PC-9 (cell line): ENCODE data around the gene CLPSL2. TPM values are rescaled to one million over a fixed set of nuclear protein-coding genes. Genes with fewer than 3 reads are reported as not detected.

Source experiments
- Bru-seq: library from RNA; stranded (reverse); fragments of 400-500 nt; gene quantifications from one replicate; lab custom pipeline; 2021; lab: Mats Ljungman, UMichigan
- BruChase-seq, 2 experiments: library from RNA; stranded (reverse); fragments of 400-500 nt; gene quantifications; one replicate each; lab custom pipeline; 2021; lab: Mats Ljungman, UMichigan
- BruUV-seq: library from RNA; stranded (reverse); fragments of 400-500 nt; replicated peaks from 2 replicates; lab custom pipeline; 2021; lab: Mats Ljungman, UMichigan
- CTCF ChIA-PET: fragments of 300-600 bp; sonication (Branson Sonifier 250); formaldehyde crosslinking; loops from one replicate; lab custom pipeline; 2022; ENCODE audit warnings: antibody characterized with exemption; lab: Charles Lee
- POLR2A ChIA-PET: fragments of 300-600 bp; sonication (Branson Sonifier 250); formaldehyde crosslinking; loops from one replicate; lab custom pipeline; 2022; ENCODE audit warnings: antibody characterized with exemption; ENCODE audit not compliant: unreplicated experiment; lab: Charles Lee
- DNase-seq, 2 experiments: peaks; one replicate each; pipeline versions ENCODE4 v3.0.0 to v3.0.0-alpha.2; 2015 to 2022; ENCODE audit warnings: mixed read lengths in 1 of 2
- H2AFZ ChIP-seq: fragments of 200-600 bp; sonication (generic); 2 replicates; pipeline ENCODE4 v1.8.1; 2017; ENCODE audit warnings: antibody characterized with exemption
- H3F3A ChIP-seq: fragments of 200-600 bp; sonication (generic); 2 replicates; pipeline ENCODE4 v1.8.1; 2017; ENCODE audit warnings: antibody characterized with exemption, mild to moderate bottlenecking, low read depth; ENCODE audit not compliant: insufficient read depth
- H3K27ac ChIP-seq: fragments of 200-600 bp; sonication (generic); 2 replicates; pipeline ENCODE4 v1.6.1; 2016; ENCODE audit warnings: mixed run types
- H3K27me3 ChIP-seq: fragments of 200-600 bp; sonication (generic); 2 replicates; pipeline ENCODE4 v1.6.1; 2016; ENCODE audit warnings: low read depth, mixed run types; ENCODE audit not compliant: insufficient read depth
- H3K36me3 ChIP-seq: fragments of 200-600 bp; sonication (generic); 2 replicates; pipeline ENCODE4 v1.6.1; 2016; ENCODE audit warnings: low read depth, mixed run types
- H3K4me1 ChIP-seq: fragments of 200-600 bp; sonication (generic); replicated peaks from 2 replicates; pipeline ENCODE4 v1.6.1; 2016; ENCODE audit warnings: mixed run types; ENCODE audit not compliant: insufficient read depth
- H3K4me2 ChIP-seq: fragments of 200-600 bp; sonication (generic); 2 replicates; pipeline ENCODE4 v1.6.1; 2017; ENCODE audit warnings: mixed run types
- H3K4me3 ChIP-seq: fragments of 200-600 bp; sonication (generic); 2 replicates; pipeline ENCODE4 v1.6.1; 2016; ENCODE audit warnings: mixed run types
- H3K79me2 ChIP-seq: fragments of 200-600 bp; sonication (generic); 2 replicates; pipeline ENCODE4 v1.6.1; 2017; ENCODE audit warnings: low read depth, mixed run types
- H3K9me2 ChIP-seq: fragments of 200-600 bp; sonication (generic); 2 replicates; pipeline ENCODE4 v1.8.1; 2017; ENCODE audit warnings: mild to moderate bottlenecking; ENCODE audit not compliant: insufficient read depth
- H3K9me3 ChIP-seq: fragments of 200-600 bp; sonication (generic); 2 replicates; pipeline ENCODE4 v1.8.1; 2016; ENCODE audit warnings: low read depth; ENCODE audit not compliant: insufficient read depth
- H4K20me1 ChIP-seq: fragments of 200-600 bp; sonication (generic); 2 replicates; pipeline ENCODE4 v1.8.1; 2017; ENCODE audit not compliant: insufficient read depth
- CTCF ChIP-seq: fragments of 200-600 bp; sonication (generic); conservative IDR thresholded peaks from 2 replicates; pipeline ENCODE4 v1.6.1; 2017; ENCODE audit warnings: mixed run types, antibody characterized with exemption, mild to moderate bottlenecking, moderate library complexity
- EZH2 ChIP-seq: fragments of 200-600 bp; sonication (generic); IDR thresholded peaks from 2 replicates; pipeline ENCODE4 v1.8.0; 2017; ENCODE audit warnings: antibody characterized with exemption, low read depth
- intact Hi-C: fragments of 100-400 bp; cut with micrococcal nuclease; formaldehyde crosslinking; loops from one replicate; pipeline ENCODE4 v1.10.0; 2022; ENCODE audit not compliant: unreplicated experiment
- long read RNA-seq: library from polyadenylated mRNA; stranded (forward); transcript quantifications from one replicate; pipeline ENCODE4 v2.0.0, GENCODE V29; 2022
- total RNA-seq: library from RNA; stranded (reverse); gene quantifications from 2 replicates; pipeline ENCODE4 v1.2.3, GENCODE V29; 2021

Gene CLPSL2
- total RNA-seq, result 0.76 TPM in 1 of 2 replicates, not detected in the other
- percentile 25 among the genes with signal in this experiment for Bru-seq, nascent RNA
- not detected for BruChase-seq, experiment 1, labeled RNA remaining after a 2-hour chase
- BruChase-seq, experiment 2, labeled RNA remaining after a 6-hour chase, result percentile 14 among the genes with signal in this experiment
- long read RNA-seq, partial matches to known transcripts, result 0 of 4 reads
- long read RNA-seq, other reads (novel, unspliced or antisense), result 2 of 4 reads

GRCh38 chr6:35776364-35777215 lies at the start of gene CLPSL2:
CLPSL2 (plus strand) TSS chr6:35776598; CDS start chr6:35776619, 21 bp downstream.
- no TSS peak for BruUV-seq
- peak within 1 kb of the TSS; percentile 86 for H3K4me2 ChIP-seq
- no peaks in the 10 kb centered on the region for H3K27me3 ChIP-seq
- DNase-seq, result peak; percentile 53 to 55
- no peaks in the 10 kb centered on the region for H4K20me1 ChIP-seq
- POLR2A ChIA-PET, result no interaction called here
- no peaks in the 10 kb centered on the region for H3K9me2 ChIP-seq
- H3F3A ChIP-seq, result peaks cover 8% of the 10 kb centered on the region; the same call in 1 of the 2 replicates
- peak within 1 kb of the TSS; percentile 73 for H2AFZ ChIP-seq
- no peaks in the 10 kb centered on the region for H3K79me2 ChIP-seq
- TF ChIP-seq CTCF (no peak), EZH2 (no peak)
- intact Hi-C loops, result no loop called here
- peaks cover 21% of the 10 kb centered on the region for H3K4me1 ChIP-seq
- peak within 1 kb of the TSS; percentile 63 for H3K4me3 ChIP-seq
- no peaks in the 10 kb centered on the region for H3K9me3 ChIP-seq
- H3K36me3 ChIP-seq, result no peaks in the 10 kb centered on the region
- CTCF ChIA-PET, result interaction anchor here (0.5 kb wide), 1 partner anchor 1350 kb away, joined by 4 read pairs; no protein-coding TSS in a partner anchor
- no peak within 1 kb of the TSS for H3K27ac ChIP-seq

- peaks cover 16% of the 10 kb centered on the region; the same call in 1 of the 2 replicates for H3F3A ChIP-seq
Measured at GRCh38 chr6:35727231-35727934, 49.0 kb upstream of the CLPSL2 start.

More at GRCh38 chr6:35727231-35727934, 49.0 kb upstream of the CLPSL2 start:
- peak overlapping the region; percentile 74 for H3K4me3 ChIP-seq
- peaks cover 20% of the 10 kb centered on the region for H3K4me1 ChIP-seq
- intact Hi-C loops, result no loop called here
- H3K36me3 ChIP-seq, result no peaks in the 10 kb centered on the region
- H3K79me2 ChIP-seq, result no peaks in the 10 kb centered on the region
- no peaks in the 10 kb centered on the region for H3K9me2 ChIP-seq
- H2AFZ ChIP-seq, result peak overlapping the region; percentile 97
- H3K9me3 ChIP-seq, result no peaks in the 10 kb centered on the region
- peak in 1 of 2 experiments; percentile 50 for DNase-seq
- no peaks in the 10 kb centered on the region for H3K27me3 ChIP-seq
- no peaks in the 10 kb centered on the region for H4K20me1 ChIP-seq
- peak overlapping the region; percentile 100 for H3K4me2 ChIP-seq
- H3K27ac ChIP-seq, result no peak overlapping the region
- BruUV-seq, result no TSS peak
- TF ChIP-seq CTCF (no peak), EZH2 (no peak)
- ChIA-PET CTCF (interaction anchor here (0.8 kb wide), 1 partner anchor 9 kb away, joined by 5 read pairs; no protein-coding TSS in a partner anchor), POLR2A (no interaction called here)
